Testis (tissue), 2 donors: ENCODE data around the gene ELMOD2.

Experiments
- POLR2A ChIP-seq: fragments of 450-650 bp; IDR thresholded peaks from one replicate; pipeline ENCODE4 v1.6.1; 2017; ENCODE audit warnings: antibody characterized with exemption, mild to moderate bottlenecking, moderate library complexity
- TF ChIP-seq, protein P1 (sequence below), 3 experiments: fragments of 450-650 bp in 2 of 3; fragments of 200-600 bp in 1 of 3; sonication (generic) in 1 of 3; IDR thresholded peaks; one replicate each; pipeline ENCODE4 v1.5.1; 2016 to 2019; ENCODE audit warnings: antibody characterized with exemption in 3 of 3, mild to moderate bottlenecking in 2 of 3, moderate library complexity in 1 of 3

- TF ChIP-seq, protein P1, sequence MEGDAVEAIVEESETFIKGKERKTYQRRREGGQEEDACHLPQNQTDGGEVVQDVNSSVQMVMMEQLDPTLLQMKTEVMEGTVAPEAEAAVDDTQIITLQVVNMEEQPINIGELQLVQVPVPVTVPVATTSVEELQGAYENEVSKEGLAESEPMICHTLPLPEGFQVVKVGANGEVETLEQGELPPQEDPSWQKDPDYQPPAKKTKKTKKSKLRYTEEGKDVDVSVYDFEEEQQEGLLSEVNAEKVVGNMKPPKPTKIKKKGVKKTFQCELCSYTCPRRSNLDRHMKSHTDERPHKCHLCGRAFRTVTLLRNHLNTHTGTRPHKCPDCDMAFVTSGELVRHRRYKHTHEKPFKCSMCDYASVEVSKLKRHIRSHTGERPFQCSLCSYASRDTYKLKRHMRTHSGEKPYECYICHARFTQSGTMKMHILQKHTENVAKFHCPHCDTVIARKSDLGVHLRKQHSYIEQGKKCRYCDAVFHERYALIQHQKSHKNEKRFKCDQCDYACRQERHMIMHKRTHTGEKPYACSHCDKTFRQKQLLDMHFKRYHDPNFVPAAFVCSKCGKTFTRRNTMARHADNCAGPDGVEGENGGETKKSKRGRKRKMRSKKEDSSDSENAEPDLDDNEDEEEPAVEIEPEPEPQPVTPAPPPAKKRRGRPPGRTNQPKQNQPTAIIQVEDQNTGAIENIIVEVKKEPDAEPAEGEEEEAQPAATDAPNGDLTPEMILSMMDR (IDR thresholded peaks at IDR 0.05) = no peak
- TF ChIP-seq POLR2A = no peak
These were observed 51.5 kb downstream of the ELMOD2 start for GRCh38 chr4:140575489-140575888.
